Measurements from ENCODE around the gene UST.

UST gene

DNA sequence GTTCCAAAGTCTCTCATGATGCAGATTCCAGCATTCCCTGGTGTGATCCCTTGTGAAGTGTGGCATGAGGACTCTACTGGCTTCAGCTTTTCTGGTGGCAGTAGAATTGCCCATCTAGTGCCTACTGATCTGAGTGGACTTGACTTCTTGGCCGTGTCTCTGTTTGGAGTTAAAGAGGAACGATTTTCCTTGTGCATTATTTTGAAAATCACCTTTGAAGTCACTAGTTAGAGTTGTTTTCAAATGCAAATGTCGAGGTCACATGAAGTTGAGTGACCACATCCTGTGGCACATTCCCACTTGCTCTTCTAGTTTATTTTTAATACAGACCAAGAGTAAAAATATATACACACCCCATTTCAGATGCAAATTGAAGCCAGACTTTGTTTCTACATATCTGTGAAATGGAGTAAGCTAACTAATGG is 300.0 kb downstream of the UST start:
- no peak for DNase-seq

- no peak for DNase-seq
Observed at GRCh38 chr6:149049230-149049629, 302.4 kb downstream of the UST start.

GRCh38 chr6:149050160-149050559 is 303.3 kb downstream of the UST start:
- no peak for DNase-seq

DNA sequence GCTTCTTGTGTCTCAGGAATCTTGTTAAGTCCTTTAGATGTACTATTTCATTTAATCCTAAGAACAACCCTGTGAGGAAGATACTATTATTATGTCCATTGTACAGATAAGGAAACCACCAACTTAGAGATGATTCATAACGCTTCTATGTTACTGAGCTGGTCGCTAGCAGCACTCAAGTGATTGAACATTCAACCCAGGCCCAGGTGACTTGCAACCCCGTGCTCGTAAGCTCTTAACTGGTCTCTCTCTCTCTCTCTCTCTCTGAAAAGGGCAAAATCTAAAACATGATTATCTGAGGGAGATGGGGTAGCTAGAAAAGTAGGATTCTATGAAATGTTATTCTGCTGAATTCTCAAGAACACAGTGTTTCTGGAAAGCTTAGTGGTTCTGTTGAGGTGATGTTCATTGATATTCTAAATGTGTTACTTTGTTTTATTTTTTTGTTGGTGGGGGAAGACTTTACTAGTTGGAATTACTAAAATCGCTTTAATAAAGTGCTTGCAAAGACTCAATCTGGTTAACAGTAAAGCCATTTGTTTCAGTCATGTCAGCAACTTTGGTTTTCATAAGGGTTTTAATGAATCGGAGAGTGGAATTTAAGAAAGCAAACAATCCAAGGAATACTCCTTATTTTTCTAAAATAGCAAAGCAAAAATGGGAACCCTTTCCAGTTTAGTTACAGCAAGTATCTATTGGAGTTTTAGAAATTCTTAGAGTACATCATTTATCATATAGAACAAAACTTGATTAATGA is 305.7 kb downstream of the UST start:
- no peak for DNase-seq

- DNase-seq, result no peak
Observed at GRCh38 chr6:149053848-149054558, 307.2 kb downstream of the UST start.

DNA sequence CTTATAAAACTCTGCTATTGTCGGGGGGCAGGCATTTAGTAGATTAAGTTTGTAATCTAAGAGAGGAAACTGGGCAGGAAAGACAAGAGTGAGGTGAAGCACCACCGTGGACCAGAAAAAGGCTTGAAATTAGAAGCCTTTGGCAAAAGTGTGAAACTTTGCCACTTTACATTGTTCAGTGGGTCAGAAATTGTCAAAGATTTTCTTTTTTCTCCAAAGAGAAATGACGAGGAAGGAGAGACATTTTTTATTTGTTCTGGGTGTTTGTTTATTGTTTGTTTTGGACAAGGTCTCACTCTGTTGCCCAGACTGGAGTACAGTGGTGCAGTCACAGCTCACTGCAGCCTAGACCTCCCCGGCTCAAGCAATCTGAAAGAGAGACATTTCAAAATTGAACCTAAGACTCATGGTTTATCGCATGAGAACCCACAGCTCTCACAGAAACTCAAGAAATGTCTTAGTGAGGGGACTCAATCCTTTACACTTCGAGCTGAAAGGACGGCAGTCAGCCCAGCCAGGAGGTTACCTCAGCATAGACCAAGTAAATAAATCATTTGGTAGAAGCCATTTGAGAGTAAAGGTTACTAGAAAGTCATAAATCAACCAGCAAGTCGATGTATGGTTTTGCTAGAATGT is 307.8 kb downstream of the UST start:
- no peak for DNase-seq

- no peak for DNase-seq
Observed at GRCh38 chr6:149055195-149055899, 308.5 kb downstream of the UST start.

- DNase-seq, result no peak
Observed at GRCh38 chr6:149056777-149057463, 310.1 kb downstream of the UST start.

GRCh38 chr6:149057464-149057840 is 310.6 kb downstream of the UST start:
- no peak for DNase-seq

GRCh38 chr6:149059557-149059956 is 312.7 kb downstream of the UST start:
- DNase-seq, result no peak

- DNase-seq, result no peak
Observed at GRCh38 chr6:149060300-149060984, 313.6 kb downstream of the UST start.

- no peak for DNase-seq
Observed at GRCh38 chr6:149060985-149061760, 314.3 kb downstream of the UST start.

DNA sequence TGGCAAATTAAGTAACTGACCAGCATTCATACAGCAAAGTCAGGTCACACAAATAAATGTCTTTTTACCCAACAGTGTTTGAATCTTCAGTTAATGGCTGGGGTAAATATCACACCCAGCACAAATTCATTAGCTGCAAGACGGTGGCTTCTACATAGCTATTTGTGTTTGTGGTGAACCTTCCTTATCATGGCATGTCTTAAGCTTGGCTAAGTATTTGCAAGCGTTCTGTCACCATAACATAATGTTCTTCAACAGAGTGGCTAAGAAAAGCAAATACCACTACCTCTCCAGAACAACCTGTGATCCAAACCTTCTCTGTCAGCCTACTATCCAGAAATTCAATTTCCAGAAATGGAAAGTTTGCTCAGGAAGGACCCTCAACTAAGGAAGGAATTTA is 315.1 kb downstream of the UST start:
- no peak for DNase-seq

DNA sequence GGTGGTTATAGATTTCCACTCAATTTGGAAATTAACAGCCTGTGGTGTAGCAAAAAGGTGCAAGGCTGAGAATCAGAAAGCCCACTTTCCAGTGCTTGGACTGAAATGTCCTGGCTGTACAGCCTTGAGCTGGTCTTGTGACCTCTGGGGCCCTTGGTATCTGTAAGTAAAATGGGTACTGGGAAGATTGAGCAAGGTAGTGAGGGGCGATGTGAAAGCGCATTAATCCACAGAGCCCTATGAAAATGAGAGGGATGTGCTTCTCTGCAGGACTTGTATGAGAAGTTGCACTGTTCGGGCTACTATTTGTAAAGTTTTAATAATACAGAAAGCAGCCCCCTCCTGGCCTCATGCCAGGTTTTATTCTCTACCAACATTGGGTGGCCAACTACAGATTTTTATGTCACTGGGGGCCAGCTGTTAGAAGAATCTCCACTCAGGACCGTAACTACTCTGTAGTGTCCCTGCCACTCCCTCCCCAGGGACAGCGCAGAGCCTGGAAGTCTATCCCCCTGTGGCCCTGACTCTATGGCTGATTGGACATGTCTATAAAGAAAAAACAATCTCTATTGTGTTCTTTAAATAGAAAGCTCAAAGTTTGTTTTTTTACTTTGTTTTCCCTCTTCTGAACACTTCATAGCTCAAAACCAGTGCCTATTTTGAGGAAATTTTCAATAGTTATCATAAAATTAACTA is 316.0 kb downstream of the UST start:
- no peak for DNase-seq

GRCh38 chr6:149063468-149063867 is 316.6 kb downstream of the UST start:
- no peak for DNase-seq

GRCh38 chr6:149064001-149064659 is 317.3 kb downstream of the UST start:
- DNase-seq, result no peak

- DNase-seq, result no peak
Observed at GRCh38 chr6:149064660-149065015, 317.8 kb downstream of the UST start.

DNA sequence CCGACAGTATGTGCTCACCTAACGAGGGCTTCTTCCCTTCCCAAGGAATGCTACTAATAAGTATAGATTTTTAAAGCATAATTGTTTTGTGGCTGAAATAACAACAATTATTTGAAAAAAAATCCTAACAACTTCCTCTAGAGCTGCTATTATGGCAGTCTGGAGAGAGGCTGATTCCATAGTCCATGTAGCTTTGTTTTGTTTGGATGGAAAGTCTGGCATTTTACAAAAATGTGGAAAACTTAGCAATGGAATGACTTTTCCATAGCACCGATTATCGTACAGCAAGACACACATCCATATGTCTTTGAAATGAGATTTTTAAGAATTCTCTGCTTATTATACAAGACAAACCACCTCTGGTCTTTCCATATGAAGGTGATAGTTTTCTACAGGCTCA is 318.3 kb downstream of the UST start:
- DNase-seq, result no peak

DNA sequence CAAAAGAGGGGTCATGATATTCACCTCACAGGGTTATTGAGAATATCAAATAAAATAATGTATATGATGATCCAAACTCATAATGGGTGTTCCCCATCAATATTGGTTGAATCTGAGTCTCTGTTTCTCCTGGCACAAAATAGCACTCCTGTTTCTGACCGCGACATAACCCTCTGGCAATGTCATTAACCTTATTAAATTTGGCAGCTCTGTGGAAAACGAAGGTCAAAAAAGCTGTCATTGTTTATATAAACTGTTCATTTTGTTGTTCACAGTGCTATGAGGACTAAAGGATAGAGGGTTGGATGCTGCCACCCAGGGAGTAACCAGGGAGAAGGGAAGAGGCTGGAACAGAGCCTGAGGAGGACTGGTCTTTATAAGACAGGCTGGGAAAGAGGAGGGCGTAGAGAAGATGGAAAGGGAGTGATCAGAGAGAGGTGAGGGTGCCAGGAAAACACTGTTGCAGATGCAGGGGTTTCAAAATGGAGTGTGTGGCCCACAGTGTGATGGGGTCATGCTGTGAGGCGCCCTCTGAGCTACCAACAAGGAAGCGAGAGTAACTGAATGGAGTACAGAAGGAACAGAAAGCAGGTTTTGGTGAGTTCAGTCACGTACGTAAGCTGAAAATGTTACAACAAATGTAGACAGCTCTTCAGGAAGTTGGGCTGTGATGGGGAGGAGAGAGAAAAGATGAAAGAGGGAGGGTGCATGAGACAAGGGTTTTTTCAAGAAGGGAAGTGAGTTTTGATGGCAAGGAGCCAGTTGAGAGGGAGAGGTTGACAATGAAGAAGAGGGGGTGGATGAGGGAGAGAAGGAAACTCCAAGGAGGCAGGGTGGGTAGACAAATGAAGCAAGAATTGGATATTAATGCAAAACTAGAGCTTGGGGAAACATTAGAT is 319.1 kb downstream of the UST start:
- DNase-seq, result peak; percentile 93

All from SIG-M5 (cell line).